Measurements from ENCODE around the gene CERS6. TPM values are rescaled to one million over a fixed set of nuclear protein-coding genes. Genes with fewer than 3 reads are reported as not detected.

Gene CERS6
- total RNA-seq, 1 donor from 2014 or later = 30.9 TPM

DNA sequence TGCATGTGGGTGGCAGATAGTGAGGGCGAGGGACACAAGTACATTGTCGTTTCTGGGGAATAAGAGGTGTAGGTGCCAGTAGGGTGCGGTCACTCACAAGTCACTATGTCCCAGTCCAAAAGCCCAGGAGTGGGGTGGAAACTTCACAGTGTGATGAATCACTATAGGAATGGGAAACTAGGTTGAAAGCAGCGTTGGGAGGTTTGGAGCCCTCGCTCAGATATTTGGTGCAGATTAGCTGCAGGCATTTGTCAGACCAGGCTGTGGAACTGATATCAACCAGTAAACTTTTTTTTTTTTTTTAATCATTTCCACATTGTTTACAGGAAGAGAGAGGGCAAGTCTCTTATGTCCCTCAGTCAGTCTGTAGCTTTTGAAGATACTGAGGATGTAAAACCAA, 121.8 kb downstream of the CERS6 start:
- no peak for TF ChIP-seq CTCF (IDR thresholded peaks at IDR 0.05)
- H3K4me1 Mint-ChIP-seq (ENCODE audit: unreplicated experiment) = peaks cover 19% of the 10 kb centered on the region
- H3K27ac Mint-ChIP-seq (ENCODE audit: unreplicated experiment) = no peak overlapping the region
- no peaks in the 10 kb centered on the region for H3K9me3 Mint-ChIP-seq (ENCODE audit: unreplicated experiment)
- H3K4me3 Mint-ChIP-seq (ENCODE audit: unreplicated experiment) = no peak overlapping the region
- peaks cover 1% of the 10 kb centered on the region for H3K36me3 Mint-ChIP-seq (ENCODE audit: unreplicated experiment)
- H3K27me3 Mint-ChIP-seq (ENCODE audit: unreplicated experiment) = no peaks in the 10 kb centered on the region
- no peak for DNase-seq (ENCODE audit: extremely low spot score, unreplicated experiment)

DNA sequence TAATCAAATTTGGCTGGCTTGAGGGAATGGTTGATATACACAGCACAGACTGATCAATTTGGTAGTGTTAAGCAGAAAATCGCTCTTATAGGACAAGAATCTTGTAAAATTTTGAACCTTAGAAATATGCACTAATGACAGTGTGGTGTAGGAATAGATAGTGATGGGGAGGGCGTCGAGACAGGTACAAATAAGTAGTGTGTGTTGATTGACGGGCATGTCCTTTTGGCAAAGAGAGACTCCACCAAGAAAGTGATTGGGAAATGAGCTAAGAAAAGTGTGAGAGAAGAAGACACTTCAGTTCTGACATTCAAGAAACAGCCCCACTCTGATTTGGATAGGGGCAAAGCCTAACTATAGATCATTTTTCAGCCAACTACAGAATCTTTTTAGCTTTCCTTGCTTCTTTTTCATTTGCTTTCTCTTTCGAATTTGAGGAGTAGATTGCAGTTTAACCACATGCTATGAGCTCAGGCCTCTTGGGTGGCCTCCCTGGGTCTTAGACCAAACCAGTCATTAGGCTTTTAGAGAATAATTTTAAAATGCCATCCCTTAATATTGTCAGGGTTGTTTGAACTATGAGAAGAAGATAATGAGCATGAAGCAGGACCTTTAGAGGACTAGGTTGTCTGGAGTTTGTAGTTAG, 127.1 kb downstream of the CERS6 start:
- Mint-ChIP-seq H3K27me3 (ENCODE audit: unreplicated experiment) (no peaks in the 10 kb centered on the region), H3K9me3 (ENCODE audit: unreplicated experiment) (no peaks in the 10 kb centered on the region), H3K4me1 (ENCODE audit: unreplicated experiment) (peaks cover 22% of the 10 kb centered on the region), H3K27ac (ENCODE audit: unreplicated experiment) (peak overlapping the region; percentile 69), H3K36me3 (ENCODE audit: unreplicated experiment) (peaks cover 1% of the 10 kb centered on the region), H3K4me3 (ENCODE audit: unreplicated experiment) (no peak overlapping the region)
- TF ChIP-seq CTCF (IDR thresholded peaks at IDR 0.05) = no peak
- DNase-seq (ENCODE audit: extremely low spot score, unreplicated experiment) = no peak

GRCh38 chr2:168583710-168584521, 127.8 kb downstream of the CERS6 start:
- Mint-ChIP-seq H3K4me3 (ENCODE audit: unreplicated experiment) (no peak overlapping the region), H3K27ac (ENCODE audit: unreplicated experiment) (peak overlapping the region; percentile 58)
- no peak for TF ChIP-seq CTCF (IDR thresholded peaks at IDR 0.05)

DNA sequence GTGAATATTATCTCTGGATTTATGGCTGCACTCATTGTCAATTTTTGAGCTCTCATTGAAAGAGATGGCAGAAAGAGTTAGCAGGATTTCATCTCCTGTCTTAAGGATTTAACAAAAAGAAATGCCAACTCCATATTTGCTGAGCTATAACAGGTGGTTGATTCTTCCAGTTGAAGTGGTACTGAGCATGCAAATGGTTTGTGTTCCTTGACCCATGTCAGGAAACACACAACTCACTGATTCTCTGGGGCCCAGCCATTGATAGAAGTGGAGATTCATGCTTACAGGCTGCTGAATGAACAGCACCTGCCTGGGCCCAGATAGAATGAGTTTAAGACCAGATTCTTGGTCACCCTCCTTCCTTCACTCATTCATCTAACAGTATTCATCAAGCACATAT, 128.8 kb downstream of the CERS6 start:
- DNase-seq (ENCODE audit: extremely low spot score, unreplicated experiment) = no peak
- no peak overlapping the region for H3K4me3 Mint-ChIP-seq (ENCODE audit: unreplicated experiment)
- H3K9me3 Mint-ChIP-seq (ENCODE audit: unreplicated experiment) = no peaks in the 10 kb centered on the region
- H3K27me3 Mint-ChIP-seq (ENCODE audit: unreplicated experiment) = no peaks in the 10 kb centered on the region
- peaks cover 20% of the 10 kb centered on the region for H3K4me1 Mint-ChIP-seq (ENCODE audit: unreplicated experiment)
- H3K36me3 Mint-ChIP-seq (ENCODE audit: unreplicated experiment) = peaks cover 1% of the 10 kb centered on the region
- TF ChIP-seq CTCF (IDR thresholded peaks at IDR 0.05) = no peak
- no peak overlapping the region for H3K27ac Mint-ChIP-seq (ENCODE audit: unreplicated experiment)

More at GRCh38 chr2:168583710-168584521, 127.8 kb downstream of the CERS6 start:
- no peaks in the 10 kb centered on the region for H3K27me3 Mint-ChIP-seq (ENCODE audit: unreplicated experiment)
- peaks cover 1% of the 10 kb centered on the region for H3K36me3 Mint-ChIP-seq (ENCODE audit: unreplicated experiment)
- no peaks in the 10 kb centered on the region for H3K9me3 Mint-ChIP-seq (ENCODE audit: unreplicated experiment)
- peaks cover 20% of the 10 kb centered on the region for H3K4me1 Mint-ChIP-seq (ENCODE audit: unreplicated experiment)
- DNase-seq (ENCODE audit: extremely low spot score, unreplicated experiment) = no peak

- Mint-ChIP-seq H3K27ac (ENCODE audit: unreplicated experiment) (no peak overlapping the region), H3K9me3 (ENCODE audit: unreplicated experiment) (no peaks in the 10 kb centered on the region), H3K4me1 (ENCODE audit: unreplicated experiment) (peaks cover 20% of the 10 kb centered on the region), H3K27me3 (ENCODE audit: unreplicated experiment) (no peaks in the 10 kb centered on the region), H3K36me3 (ENCODE audit: unreplicated experiment) (peaks cover 1% of the 10 kb centered on the region), H3K4me3 (ENCODE audit: unreplicated experiment) (no peak overlapping the region)
- no peak for DNase-seq (ENCODE audit: extremely low spot score, unreplicated experiment)
- no peak for TF ChIP-seq CTCF (IDR thresholded peaks at IDR 0.05)
These were observed 129.6 kb downstream of the CERS6 start for GRCh38 chr2:168585700-168586099.
